SH-SY5Y (cell line): ENCODE measurements around the gene SMAP1.

Experiments used
- GATA2 ChIP-seq: IDR thresholded peaks from 2 replicates; pipeline ENCODE4 v1.6.1; 2011; ENCODE audit warnings: mild to moderate bottlenecking, low read depth, low read length
- GATA3 ChIP-seq: IDR thresholded peaks from 2 replicates; pipeline ENCODE4 v1.6.1; 2011; ENCODE audit warnings: low read depth, mild to moderate bottlenecking, low read length, moderate library complexity

Gene SMAP1

GRCh38 chr6:70700922-70701876 is 33.5 kb downstream of the SMAP1 start:
- no peak for TF ChIP-seq GATA2
- TF ChIP-seq GATA3 = no peak

DNA sequence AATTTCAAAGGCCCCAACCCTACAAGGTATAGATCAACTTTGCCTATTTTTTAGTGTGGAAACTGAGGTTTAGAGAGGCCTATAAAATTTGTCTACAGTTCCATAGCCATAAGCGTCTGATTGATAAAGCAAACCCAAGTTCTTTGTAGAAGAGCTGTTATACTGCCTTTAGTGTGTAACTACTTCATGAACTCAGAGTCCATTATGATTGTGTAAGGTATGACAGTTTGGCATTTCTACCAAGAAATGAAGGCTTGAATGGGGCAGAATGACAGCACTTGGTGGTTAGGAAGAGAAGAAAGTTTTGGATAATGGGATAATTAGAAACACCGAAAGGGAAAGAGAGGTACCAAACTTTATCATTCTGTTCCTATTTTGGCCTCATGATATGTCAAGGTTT is 38.1 kb downstream of the SMAP1 start:
- TF ChIP-seq GATA2 (no peak), GATA3 (no peak)

GRCh38 chr6:70706491-70707123 is 38.9 kb downstream of the SMAP1 start:
- TF ChIP-seq GATA3 = no peak
- no peak for TF ChIP-seq GATA2

DNA sequence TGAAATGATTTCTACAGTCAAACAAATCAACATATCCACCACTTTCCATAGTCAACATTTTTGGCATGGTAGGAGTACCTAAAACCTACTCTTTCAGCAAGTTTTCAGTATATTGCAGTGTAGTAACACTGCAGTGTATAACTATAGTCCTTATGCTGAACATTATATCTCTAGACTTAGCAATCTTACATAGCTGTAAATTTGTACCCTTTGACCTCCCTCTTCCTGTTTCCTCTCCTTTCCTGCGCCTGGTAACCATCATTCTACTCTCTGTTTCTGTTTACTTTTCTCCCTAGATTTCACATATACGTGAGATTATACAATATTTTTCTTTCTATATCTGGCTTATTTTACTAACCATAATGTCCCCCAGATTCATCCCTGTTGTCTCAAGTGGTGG is 40.2 kb downstream of the SMAP1 start:
- TF ChIP-seq GATA3 = no peak
- no peak for TF ChIP-seq GATA2

GRCh38 chr6:70708448-70708847 is 40.8 kb downstream of the SMAP1 start:
- no peak for TF ChIP-seq GATA2

GRCh38 chr6:70709826-70710225 is 42.1 kb downstream of the SMAP1 start:
- TF ChIP-seq GATA3 (no peak), GATA2 (no peak)

- TF ChIP-seq GATA3 = no peak
Observed at GRCh38 chr6:70714716-70715257, 47.1 kb downstream of the SMAP1 start.

DNA sequence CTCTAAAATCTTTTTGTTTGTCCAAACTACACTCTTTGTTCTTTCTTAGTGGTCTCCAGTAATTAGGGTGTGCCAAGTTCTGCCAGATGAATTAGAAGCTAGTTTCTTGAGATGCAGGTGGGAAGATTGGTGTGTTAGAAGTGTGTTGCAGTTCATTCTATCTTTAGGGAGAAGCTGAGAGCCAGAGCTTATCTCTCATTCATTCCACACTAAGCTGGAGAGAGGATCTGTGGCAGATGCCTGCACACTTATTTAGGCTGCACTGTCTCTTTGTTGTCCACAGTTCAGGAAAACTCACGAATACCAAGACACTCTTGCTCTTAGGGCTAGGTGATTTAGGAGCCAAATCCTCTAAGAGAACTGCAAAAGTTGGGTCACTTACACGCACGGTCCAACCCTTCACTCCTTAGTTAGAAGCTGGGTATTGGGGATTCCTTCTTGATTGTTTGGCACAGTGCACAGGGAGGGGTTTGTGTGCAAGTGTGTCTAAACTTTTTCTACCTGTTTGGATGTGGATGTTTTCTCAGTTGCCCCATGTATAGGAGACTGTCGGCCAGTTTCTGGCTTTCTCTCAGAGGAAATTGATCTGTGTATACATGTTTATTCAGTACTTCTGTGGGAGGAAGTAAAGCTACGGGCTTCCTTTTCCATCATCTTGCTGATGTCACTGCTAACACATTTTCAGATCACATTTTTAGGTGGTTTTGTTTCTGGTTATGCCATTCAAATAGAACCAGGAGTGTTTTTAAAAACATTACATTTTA is 49.5 kb downstream of the SMAP1 start:
- no peak for TF ChIP-seq GATA2
- TF ChIP-seq GATA3 = no peak

GRCh38 chr6:70724524-70724923 is 56.8 kb downstream of the SMAP1 start:
- TF ChIP-seq GATA2 = no peak
- TF ChIP-seq GATA3 = no peak

GRCh38 chr6:70725817-70726415 is 58.2 kb downstream of the SMAP1 start:
- TF ChIP-seq GATA3 (no peak), GATA2 (no peak)

DNA sequence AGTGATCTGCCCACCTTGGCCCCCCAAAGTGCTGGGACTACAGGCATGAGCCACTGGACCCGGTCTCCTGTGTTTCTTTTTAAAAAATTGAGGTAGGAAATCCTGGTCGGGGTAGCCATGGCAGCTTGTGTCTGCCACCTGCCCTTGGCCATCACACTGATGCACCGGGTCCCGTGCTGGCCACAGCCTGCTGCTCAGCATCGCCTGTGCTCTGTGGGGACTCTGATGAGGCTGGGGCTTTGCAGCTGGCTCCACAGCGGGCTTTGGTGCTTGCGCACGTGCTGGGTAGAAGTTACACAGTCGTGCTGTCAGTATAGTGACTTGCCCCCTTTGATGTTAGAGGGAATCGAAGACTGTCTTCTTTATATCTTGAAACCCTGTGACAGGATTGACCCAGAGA is 66.7 kb downstream of the SMAP1 start:
- TF ChIP-seq GATA3 (no peak), GATA2 (no peak)

DNA sequence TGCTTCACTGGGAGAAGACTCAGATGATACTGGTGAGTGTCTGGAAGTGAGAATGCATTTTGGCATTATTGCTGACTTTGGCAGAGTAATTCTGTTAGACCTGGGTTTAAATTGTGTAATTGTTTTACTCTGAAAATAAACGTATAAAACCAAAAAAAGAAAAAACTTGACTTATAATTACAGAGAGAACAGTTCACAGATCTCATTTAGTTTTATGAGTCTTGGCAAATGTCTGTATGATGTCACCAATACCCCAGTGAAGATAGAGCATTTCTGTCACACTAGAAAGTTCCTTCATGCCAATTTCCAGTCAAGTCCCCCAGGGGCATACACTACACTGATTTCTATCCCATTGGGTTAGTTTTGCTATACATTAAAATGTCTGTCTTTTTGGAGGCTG is 67.3 kb downstream of the SMAP1 start:
- TF ChIP-seq GATA3 (no peak), GATA2 (no peak)

GRCh38 chr6:70735513-70735912 is 67.8 kb downstream of the SMAP1 start:
- TF ChIP-seq GATA2 (no peak), GATA3 (no peak)

- TF ChIP-seq GATA2 (no peak), GATA3 (no peak)
Observed at GRCh38 chr6:70738028-70738427, 70.3 kb downstream of the SMAP1 start.
